HepG2 (cell line): ENCODE data around the gene ANP32B. TPM values are rescaled to one million over a fixed set of nuclear protein-coding genes. Genes with fewer than 3 reads are reported as not detected.

ENCODE experiments used
- ATAC-seq: fragments of 200-7000 bp; cut with Tn5 transposase; 3 replicates; pipeline ENCODE4 v1.9.1; 2020; ENCODE audit warnings: mild to moderate bottlenecking, moderate library complexity
- BruUV-seq: library from RNA; stranded (reverse); fragments of 400-500 nt; replicated peaks from 2 replicates; lab custom pipeline; 2021; lab: Mats Ljungman, UMichigan
- CTCF ChIA-PET: fragments of 300-600 bp; formaldehyde crosslinking; extraction: SDS; loops from one replicate; lab custom pipeline; 2021; ENCODE audit warnings: low total read pairs, inconsistent platforms, low intra/inter-chr PET ratio; lab: Yijun Ruan, JAX
- POLR2A ChIA-PET: fragments of 350-600 bp; sonication (Branson Sonifier 250); formaldehyde crosslinking; loops from one replicate; lab custom pipeline; 2020; ENCODE audit warnings: antibody characterized with exemption, inconsistent platforms; lab: Yijun Ruan, JAX
- DNase-seq: peaks from one replicate; pipeline ENCODE4 v3.0.0-alpha.2; 2015; ENCODE audit warnings: low spot score
- FAIRE-seq: peaks from 3 replicates; lab custom pipeline; 2011; peaks lifted over from hg19 to GRCh38; lab: Jason Lieb, UNC
- H2AFZ ChIP-seq: one replicate; pipeline ENCODE4 v1.6.1; 2011; ENCODE audit warnings: low read length, inconsistent platforms
- H3K27ac ChIP-seq: fragments of 300-600 bp; 3 replicates; pipeline ENCODE4 v1.8.0; 2011; ENCODE audit warnings: mixed run types, mild to moderate bottlenecking, mixed read lengths, low read length, inconsistent platforms; ENCODE audit not compliant: insufficient read depth; ENCODE audit errors: extremely low read length
- H3K27me3 ChIP-seq, 2 experiments: fragments of 200-600 bp in 1 of 2; 2 replicates in 1 of 2; 3 replicates in 1 of 2; pipeline versions ENCODE4 v1.6.0 to v1.8.0; 2011; ENCODE audit warnings: low read length in 2 of 2, mild to moderate bottlenecking in 2 of 2, moderate library complexity in 2 of 2, inconsistent platforms in 1 of 2; ENCODE audit not compliant: insufficient read depth in 2 of 2, control insufficient read depth in 1 of 2
- H3K36me3 ChIP-seq, 2 experiments: fragments of 200-600 bp in 1 of 2; replicated peaks in 1 of 2; 2 replicates in 1 of 2; 3 replicates in 1 of 2; pipeline versions ENCODE4 v1.5.1 to v1.8.0; 2011; ENCODE audit warnings: low read length in 2 of 2, inconsistent platforms in 1 of 2; ENCODE audit not compliant: insufficient read depth in 2 of 2, control insufficient read depth in 1 of 2
- H3K4me1 ChIP-seq: 2 replicates; pipeline ENCODE4 v1.5.1; 2012; ENCODE audit warnings: low read length, inconsistent platforms; ENCODE audit not compliant: insufficient read depth
- H3K4me2 ChIP-seq: 2 replicates; pipeline ENCODE4 v1.6.0; 2011; ENCODE audit warnings: low read depth, low read length, inconsistent platforms
- H3K4me3 ChIP-seq, 3 experiments: fragments of 200-600 bp in 1 of 3; sonication (generic), shearing (Covaris generic) in 1 of 3; replicated peaks in 1 of 3; 2 replicates each; pipeline ENCODE4 v1.5.1; 2011 to 2016; ENCODE audit warnings: low read length in 3 of 3, inconsistent platforms in 2 of 3, low read depth in 2 of 3, mild to moderate bottlenecking in 2 of 3, control low read depth in 1 of 3, mixed read lengths in 1 of 3; ENCODE audit not compliant: insufficient read depth in 1 of 3
- H3K79me2 ChIP-seq: one replicate; pipeline ENCODE4 v1.6.1; 2011; ENCODE audit warnings: low read length, inconsistent platforms; ENCODE audit not compliant: insufficient read depth
- H3K9ac ChIP-seq: 2 replicates; pipeline ENCODE4 v1.6.0; 2011; ENCODE audit warnings: mild to moderate bottlenecking, low read depth, low read length, inconsistent platforms; ENCODE audit not compliant: insufficient read depth
- H3K9me3 ChIP-seq: 2 replicates; pipeline ENCODE4 v1.5.1; 2012; ENCODE audit warnings: mild to moderate bottlenecking, low read length
- H4K20me1 ChIP-seq: 2 replicates; pipeline ENCODE4 v1.6.0; 2011; ENCODE audit warnings: inconsistent platforms, mild to moderate bottlenecking, low read length, moderate library complexity; ENCODE audit not compliant: insufficient read depth
- GATAD1 ChIP-seq: IDR thresholded peaks from 2 replicates; pipeline ENCODE4 v1.6.1; 2016; ENCODE audit warnings: missing genetic modification reagents, missing compliant biosample characterization
- GLI4 ChIP-seq: sonication (generic); formaldehyde crosslinking; IDR thresholded peaks from 2 replicates; pipeline ENCODE4 v1.5.1; 2020; ENCODE audit warnings: missing genetic modification reagents, mild to moderate bottlenecking, moderate library complexity, borderline replicate concordance
- HDAC1 ChIP-seq: sonication (generic); formaldehyde crosslinking; IDR thresholded peaks from 2 replicates; pipeline ENCODE4 v1.5.1; 2020; ENCODE audit warnings: mild to moderate bottlenecking, missing genetic modification reagents
- KLF13 ChIP-seq: sonication (generic); formaldehyde crosslinking; IDR thresholded peaks from 2 replicates; pipeline ENCODE4 v1.4.0; 2020; ENCODE audit warnings: mild to moderate bottlenecking, missing genetic modification reagents
- RAD51 ChIP-seq: fragments of 450-650 bp; IDR thresholded peaks from 2 replicates; pipeline ENCODE4 v1.6.1; 2016; ENCODE audit warnings: borderline replicate concordance
- U2AF2 ChIP-seq: fragments of 200-400 bp; formaldehyde crosslinking; IDR thresholded peaks from 2 replicates; pipeline ENCODE4 v1.6.1; 2017; ENCODE audit warnings: low read depth, mild to moderate bottlenecking, low read length
- ZBTB21 ChIP-seq: sonication (generic); formaldehyde crosslinking; IDR thresholded peaks from 2 replicates; pipeline ENCODE4 v1.4.0; 2020; ENCODE audit warnings: missing genetic modification reagents
- ZNF124 ChIP-seq: sonication (generic); formaldehyde crosslinking; IDR thresholded peaks from 2 replicates; pipeline ENCODE4 v1.4.0; 2020; ENCODE audit warnings: missing genetic modification reagents
- ZNF232 ChIP-seq: sonication (generic); formaldehyde crosslinking; IDR thresholded peaks from 2 replicates; pipeline ENCODE4 v1.4.0; 2020; ENCODE audit warnings: missing genetic modification reagents, borderline replicate concordance
- ZNF816 ChIP-seq: sonication (generic); formaldehyde crosslinking; IDR thresholded peaks from 2 replicates; pipeline ENCODE4 v1.8.0; 2022; ENCODE audit warnings: missing genetic modification reagents, mild to moderate bottlenecking, borderline replicate concordance
- WGBS: methylation state at CpG from one replicate; pipeline ENCODE4 v1.1.6; 2017; ENCODE audit warnings: low lambda C conversion rate; 5-methylcytosine and 5-hydroxymethylcytosine counted together
- in situ Hi-C: cut with HindIII; loops from 2 replicates; pipeline ENCODE4 v1.10.0; 2017; ENCODE audit warnings: low pct_unique_long_range_greater_than_20kb; ENCODE audit not compliant: extremely low pct_ligation_motif_present
- intact Hi-C: fragments of 100-400 bp; cut with micrococcal nuclease; formaldehyde crosslinking; loops from one replicate; pipeline ENCODE4 v1.10.0; 2022; ENCODE audit not compliant: unreplicated experiment
- polyA plus RNA-seq, 8 experiments: library from polyadenylated mRNA; depleted of rRNA in 3 of 8; stranded (reverse) in 7 of 8; unstranded in 1 of 8; fragments of >200 nt; fragmentation: Illumina TruSeq in 4 of 8; extraction: Trizol in 4 of 8; gene quantifications; 2 replicates each; pipeline versions ENCODE4 v1.2.1 to v1.2.3, GENCODE V29; 2011 to 2016; ENCODE audit warnings: low read depth in 4 of 8, missing spikeins in 1 of 8, mixed read lengths in 1 of 8; ENCODE audit not compliant: insufficient read depth in 1 of 8
- total RNA-seq, 5 experiments: library from RNA; depleted of rRNA; stranded (reverse); fragments of >200 nt; fragmentation: Illumina TruSeq; extraction: Trizol; gene quantifications; 2 replicates each; pipeline ENCODE4 v1.2.3, GENCODE V29; 2016; ENCODE audit warnings: low read depth in 1 of 5
- TF ChIP-seq, protein P1 (sequence below), 2 experiments: fragments of 450-650 bp in 1 of 2; sonication (generic) in 1 of 2; formaldehyde crosslinking in 1 of 2; IDR thresholded peaks; 2 replicates each; pipeline versions ENCODE4 v1.6.1 to v1.8.0; 2016 to 2022; ENCODE audit warnings: antibody characterized with exemption in 1 of 2, mild to moderate bottlenecking in 1 of 2, missing genetic modification reagents in 1 of 2
- TF ChIP-seq, protein P2 (sequence below): sonication (generic); formaldehyde crosslinking; IDR thresholded peaks from 2 replicates; pipeline ENCODE4 v1.4.0; 2020; ENCODE audit warnings: missing genetic modification reagents

ANP32B gene
- total and polyA plus RNA-seq, 2 of the 13 experiments (the other 11 are each of a cell fraction or from before 2014, with no cell fraction given): 22.1 to 37.5 TPM

DNA sequence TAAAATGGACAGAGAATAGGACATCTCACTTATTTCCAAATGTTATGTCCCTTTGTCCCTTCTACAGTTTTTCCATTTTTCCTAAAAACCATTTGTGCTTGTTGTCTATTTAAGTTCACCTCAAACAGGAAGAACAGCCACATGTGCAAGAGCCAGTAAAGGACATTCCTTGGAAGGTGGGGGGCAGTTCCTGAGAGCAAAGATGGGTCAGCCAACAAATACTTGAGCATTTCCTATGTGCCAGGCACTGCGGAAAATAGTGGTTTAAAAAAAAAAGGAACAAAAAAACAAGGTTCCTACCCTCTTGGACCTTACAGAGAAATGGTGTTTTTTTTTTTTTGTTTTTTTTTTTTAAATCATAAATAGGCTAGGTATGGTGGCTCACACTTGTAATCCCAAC, 26.8 kb downstream of the ANP32B start:
- peaks cover 3% of the 10 kb centered on the region for H3K79me2 ChIP-seq
- no peak overlapping the region for H3K27ac ChIP-seq
- no peak overlapping the region for H3K9ac ChIP-seq
- FAIRE-seq: no peak
- CTCF ChIA-PET: no interaction called here
- no peak overlapping the region for H3K4me2 ChIP-seq
- TF ChIP-seq HDAC1 (CRISPR knock-in tag) (no peak), ZNF232 (CRISPR knock-in tag) (no peak), GLI4 (CRISPR knock-in tag) (no peak), ZNF816 (CRISPR knock-in tag) (no peak), GATAD1 (CRISPR knock-in tag) (no peak), KLF13 (no peak), RAD51 (no peak), ZBTB21 (no peak), ZNF124 (CRISPR knock-in tag) (no peak), U2AF2 (no peak)
- TF ChIP-seq, protein P1, sequence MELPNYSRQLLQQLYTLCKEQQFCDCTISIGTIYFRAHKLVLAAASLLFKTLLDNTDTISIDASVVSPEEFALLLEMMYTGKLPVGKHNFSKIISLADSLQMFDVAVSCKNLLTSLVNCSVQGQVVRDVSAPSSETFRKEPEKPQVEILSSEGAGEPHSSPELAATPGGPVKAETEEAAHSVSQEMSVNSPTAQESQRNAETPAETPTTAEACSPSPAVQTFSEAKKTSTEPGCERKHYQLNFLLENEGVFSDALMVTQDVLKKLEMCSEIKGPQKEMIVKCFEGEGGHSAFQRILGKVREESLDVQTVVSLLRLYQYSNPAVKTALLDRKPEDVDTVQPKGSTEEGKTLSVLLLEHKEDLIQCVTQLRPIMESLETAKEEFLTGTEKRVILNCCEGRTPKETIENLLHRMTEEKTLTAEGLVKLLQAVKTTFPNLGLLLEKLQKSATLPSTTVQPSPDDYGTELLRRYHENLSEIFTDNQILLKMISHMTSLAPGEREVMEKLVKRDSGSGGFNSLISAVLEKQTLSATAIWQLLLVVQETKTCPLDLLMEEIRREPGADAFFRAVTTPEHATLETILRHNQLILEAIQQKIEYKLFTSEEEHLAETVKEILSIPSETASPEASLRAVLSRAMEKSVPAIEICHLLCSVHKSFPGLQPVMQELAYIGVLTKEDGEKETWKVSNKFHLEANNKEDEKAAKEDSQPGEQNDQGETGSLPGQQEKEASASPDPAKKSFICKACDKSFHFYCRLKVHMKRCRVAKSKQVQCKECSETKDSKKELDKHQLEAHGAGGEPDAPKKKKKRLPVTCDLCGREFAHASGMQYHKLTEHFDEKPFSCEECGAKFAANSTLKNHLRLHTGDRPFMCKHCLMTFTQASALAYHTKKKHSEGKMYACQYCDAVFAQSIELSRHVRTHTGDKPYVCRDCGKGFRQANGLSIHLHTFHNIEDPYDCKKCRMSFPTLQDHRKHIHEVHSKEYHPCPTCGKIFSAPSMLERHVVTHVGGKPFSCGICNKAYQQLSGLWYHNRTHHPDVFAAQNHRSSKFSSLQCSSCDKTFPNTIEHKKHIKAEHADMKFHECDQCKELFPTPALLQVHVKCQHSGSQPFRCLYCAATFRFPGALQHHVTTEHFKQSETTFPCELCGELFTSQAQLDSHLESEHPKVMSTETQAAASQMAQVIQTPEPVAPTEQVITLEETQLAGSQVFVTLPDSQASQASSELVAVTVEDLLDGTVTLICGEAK (IDR thresholded peaks at IDR 0.05): no peak
- TF ChIP-seq, protein P1 (CRISPR knock-in tag; IDR thresholded peaks at IDR 0.05): no peak
- TF ChIP-seq, protein P2, sequence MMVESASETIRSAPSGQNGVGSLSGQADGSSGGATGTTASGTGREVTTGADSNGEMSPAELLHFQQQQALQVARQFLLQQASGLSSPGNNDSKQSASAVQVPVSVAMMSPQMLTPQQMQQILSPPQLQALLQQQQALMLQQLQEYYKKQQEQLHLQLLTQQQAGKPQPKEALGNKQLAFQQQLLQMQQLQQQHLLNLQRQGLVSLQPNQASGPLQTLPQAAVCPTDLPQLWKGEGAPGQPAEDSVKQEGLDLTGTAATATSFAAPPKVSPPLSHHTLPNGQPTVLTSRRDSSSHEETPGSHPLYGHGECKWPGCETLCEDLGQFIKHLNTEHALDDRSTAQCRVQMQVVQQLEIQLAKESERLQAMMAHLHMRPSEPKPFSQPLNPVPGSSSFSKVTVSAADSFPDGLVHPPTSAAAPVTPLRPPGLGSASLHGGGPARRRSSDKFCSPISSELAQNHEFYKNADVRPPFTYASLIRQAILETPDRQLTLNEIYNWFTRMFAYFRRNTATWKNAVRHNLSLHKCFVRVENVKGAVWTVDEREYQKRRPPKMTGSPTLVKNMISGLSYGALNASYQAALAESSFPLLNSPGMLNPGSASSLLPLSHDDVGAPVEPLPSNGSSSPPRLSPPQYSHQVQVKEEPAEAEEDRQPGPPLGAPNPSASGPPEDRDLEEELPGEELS: no peak
- POLR2A ChIA-PET: no interaction called here
- H3K9me3 ChIP-seq: no peaks in the 10 kb centered on the region
- BruUV-seq: TSS peak; percentile 1
- no peak for DNase-seq
- H2AFZ ChIP-seq: no peak overlapping the region
- ATAC-seq: no peak
- intact Hi-C loops (no loop called here), in situ Hi-C loops (no loop called here)
- H3K4me1 ChIP-seq: no peaks in the 10 kb centered on the region
- peaks cover 40 to 92% of the 10 kb centered on the region in 2 experiments for H3K36me3 ChIP-seq
- 90% methylated on average over 1 of the region's 1 CpG for WGBS
- H3K4me3 ChIP-seq: no peak overlapping the region
- no peaks in the 10 kb centered on the region for H3K27me3 ChIP-seq
- no peaks in the 10 kb centered on the region for H4K20me1 ChIP-seq
